HG03175 (cell line): ENCODE results near the gene SEMA3F.

ENCODE experiments used
- ATAC-seq: cut with Tn5 transposase; IDR thresholded peaks from one replicate; pipeline ENCODE4 v1.9.1; 2021; ENCODE audit warnings: mild to moderate bottlenecking, moderate library complexity; ENCODE audit not compliant: unreplicated experiment

SEMA3F gene

DNA sequence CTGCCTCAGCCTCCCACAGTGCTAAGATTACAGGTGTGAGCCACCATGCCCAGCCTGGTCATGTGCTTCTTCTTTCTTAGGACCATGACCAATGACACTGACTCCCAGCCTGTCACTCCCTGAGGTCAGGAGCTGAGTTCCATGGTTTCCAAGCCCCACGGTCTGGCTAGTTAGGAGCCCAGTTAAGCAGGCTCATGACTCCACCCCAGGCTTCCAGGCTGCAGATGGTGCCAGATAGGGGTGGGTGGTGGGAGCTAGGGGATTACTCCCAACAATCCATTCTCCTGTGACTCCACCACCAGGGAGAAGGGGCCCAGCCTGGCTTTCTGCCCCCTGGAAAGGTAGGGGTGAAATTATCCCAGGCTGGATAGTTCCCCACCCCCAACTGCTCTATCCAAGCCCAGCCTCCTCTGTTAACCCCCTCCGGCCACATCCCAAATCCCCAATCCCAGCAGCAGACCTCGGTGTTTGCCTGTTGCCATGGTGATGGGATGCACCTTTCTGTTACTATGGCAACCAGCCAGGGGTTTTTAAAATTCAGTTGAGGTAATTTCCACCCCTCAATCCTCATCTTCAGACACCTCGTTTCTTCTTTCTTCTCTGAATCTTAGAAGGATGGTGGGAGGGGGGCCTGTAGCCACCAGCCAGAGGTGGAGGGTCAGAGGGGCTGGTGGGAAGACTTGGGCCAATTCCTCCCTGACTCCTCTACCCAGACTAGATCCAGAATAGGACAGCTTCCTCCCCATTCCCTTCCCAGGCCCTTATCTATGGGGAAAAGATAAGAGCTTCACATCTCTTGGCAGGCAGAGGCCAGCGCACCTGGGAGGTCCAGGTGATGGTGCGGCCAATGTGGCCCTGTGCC lies 22.5 kb upstream of the SEMA3F start:
- no peak for ATAC-seq

GRCh38 chr3:50133283-50133615 lies 21.9 kb upstream of the SEMA3F start:
- no peak for ATAC-seq

- ATAC-seq: no peak
These were observed 20.8 kb upstream of the SEMA3F start for GRCh38 chr3:50134367-50134766.

DNA sequence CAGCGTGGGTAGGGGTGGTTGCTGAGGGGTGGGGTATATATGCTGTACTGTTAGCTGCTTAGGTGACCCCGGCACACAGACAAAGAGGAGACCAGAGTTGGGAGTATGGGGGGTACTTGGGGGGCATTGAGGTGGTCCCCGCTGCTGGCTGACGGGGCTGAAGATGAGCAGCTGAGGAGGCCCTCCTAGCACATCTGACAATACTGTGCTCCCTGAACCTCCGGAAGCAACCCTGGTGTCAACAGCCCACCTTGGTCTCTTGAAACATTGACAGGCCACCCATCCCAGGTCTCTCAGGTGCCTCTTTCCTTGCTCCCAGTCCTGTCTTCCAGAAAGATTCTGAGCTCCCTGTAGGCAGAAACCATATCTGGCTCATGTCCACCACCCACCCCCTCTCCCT lies 19.2 kb upstream of the SEMA3F start:
- ATAC-seq: no peak

GRCh38 chr3:50136714-50137405 lies 18.3 kb upstream of the SEMA3F start:
- no peak for ATAC-seq

DNA sequence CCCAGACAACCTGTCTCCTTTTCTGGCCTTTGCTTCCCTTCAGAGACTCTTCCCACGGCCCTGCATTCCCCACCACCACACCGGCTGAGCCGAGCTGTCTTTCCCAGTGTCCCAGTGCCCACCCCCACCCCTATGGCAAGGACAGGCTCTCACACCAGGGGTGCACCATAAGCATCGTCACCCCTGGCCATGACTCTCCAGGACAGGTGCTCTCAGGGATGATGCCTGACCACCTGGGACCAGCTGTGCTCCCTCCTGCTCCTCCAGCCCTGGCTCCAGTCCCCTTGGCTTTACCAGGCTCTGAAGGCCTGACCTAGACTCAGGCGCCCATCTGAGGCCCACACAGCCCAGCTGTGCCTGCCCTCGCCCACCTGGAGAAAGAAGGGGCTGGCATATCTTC lies 17.6 kb upstream of the SEMA3F start:
- no peak for ATAC-seq

DNA sequence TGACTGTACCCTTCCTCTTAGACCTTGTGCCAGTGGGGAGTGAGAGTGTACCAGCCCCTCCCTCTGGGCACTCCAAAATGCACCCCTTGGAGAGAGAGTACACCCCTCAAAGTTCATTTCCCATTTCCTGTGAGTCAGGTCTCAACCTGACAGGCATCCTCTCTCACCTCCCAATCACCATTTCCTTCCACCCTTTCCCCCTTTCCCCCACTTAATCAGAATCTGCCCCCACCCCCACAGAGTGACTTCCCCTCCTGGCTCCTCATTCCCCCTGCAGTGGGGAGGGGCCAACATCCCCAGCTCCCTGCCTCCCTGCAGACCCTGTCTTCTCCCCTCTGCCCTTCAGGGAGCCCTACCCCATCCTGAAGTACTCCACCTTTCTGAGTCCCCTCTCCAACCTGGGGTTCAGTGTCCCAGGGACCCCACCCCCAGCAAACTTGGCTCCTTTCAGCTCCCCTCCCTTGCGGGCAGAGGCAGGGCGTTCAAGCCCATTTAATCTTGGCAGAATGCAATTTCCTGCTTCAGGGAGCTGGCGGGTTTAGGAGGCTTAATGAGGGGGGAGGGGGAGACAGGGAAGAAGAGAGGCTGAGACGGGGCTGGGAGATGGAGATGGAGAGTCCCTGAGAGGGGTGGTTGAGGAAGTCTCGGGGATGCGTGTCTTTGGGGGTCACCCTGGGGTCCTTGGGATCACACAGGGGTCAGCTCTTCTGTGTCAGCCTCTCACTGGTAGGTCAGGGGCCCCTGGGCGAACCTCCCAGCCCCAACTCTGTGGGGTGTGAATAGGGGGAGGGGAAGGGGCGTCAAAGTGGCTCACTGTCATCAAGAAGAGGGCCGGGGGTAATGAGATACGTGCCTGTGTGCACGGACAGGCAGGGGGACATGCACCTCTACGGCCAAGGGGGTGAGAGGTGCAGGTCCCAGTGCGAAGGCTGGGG lies 16.6 kb upstream of the SEMA3F start:
- no peak for ATAC-seq

GRCh38 chr3:50139308-50139707 lies 15.8 kb upstream of the SEMA3F start:
- ATAC-seq: no peak

DNA sequence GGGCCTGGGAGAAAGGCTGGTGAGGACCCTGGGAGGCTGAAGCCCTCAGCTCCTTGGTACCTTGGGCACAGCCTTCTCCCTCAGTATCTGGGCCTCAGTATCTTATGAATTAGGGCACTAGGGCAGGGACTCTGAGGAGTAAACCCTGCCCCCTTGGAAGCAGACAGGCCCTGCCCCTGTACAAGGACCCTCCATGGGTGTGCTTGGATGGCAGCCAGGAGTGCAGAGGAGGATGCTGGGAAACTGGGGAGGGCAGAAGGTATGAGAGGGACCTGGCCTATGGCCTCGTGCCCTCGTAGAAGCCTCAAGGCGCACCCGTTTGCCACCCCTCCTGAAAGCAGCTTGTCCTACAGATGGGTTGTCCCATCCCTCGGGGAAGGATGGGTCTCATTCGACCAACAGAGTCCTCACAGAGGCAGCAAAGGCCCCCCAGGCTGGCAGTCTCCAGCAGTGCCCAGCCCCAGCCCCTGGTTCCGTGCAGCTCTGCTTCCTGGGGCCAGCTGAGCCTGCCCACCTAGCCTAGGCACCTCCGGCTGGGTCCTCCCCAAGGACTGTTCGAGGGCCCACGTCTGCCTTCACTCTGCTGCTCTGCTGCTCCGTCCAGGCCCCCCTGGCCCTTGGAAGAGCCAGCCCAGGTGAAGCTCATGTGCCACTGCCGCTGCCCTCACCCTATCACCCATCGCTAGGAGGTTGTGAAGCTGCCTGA lies 15.3 kb upstream of the SEMA3F start:
- no peak for ATAC-seq

DNA sequence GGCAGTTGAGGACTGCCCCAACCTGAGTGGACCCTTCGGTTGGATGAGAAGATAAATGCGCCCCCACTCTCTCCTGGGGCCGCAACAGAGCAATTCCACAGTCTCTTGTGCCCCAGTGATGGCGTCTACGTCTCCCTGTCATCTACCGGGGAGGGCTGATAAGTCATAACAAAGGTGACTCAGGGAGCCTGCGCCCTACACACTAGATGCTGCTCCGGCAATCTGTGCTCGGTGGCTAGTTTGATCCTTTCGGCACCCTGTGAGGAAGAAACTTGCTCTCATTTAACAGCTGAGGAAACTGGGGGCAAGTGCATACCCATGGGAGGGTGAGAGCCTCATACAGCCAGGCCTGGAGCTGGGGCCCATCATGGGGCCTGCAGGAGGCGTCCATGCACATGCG lies 14.1 kb upstream of the SEMA3F start:
- no peak for ATAC-seq

- ATAC-seq: no peak
These were observed 8.7 kb upstream of the SEMA3F start for GRCh38 chr3:50146316-50146901.

DNA sequence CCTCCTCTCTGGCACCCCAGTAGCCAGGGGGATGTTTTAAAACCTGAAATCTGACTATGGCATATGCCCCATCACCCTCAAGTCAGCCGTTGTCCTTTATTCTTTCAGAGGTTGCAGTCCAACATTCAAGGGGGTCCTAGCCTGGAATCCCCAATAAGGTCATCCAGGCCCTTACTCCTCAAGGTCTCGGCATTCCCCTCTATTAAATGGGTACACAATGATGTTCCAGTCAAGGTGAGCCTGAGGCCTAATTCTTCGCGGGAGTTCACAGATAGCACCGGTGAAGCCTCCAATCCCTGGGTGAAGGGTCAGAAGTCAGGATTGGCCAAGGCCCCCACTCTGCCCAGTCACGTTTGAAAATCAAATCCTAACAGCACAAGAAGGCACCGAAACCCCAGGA lies 8.1 kb upstream of the SEMA3F start:
- no peak for ATAC-seq

- no peak for ATAC-seq
These were observed 7.7 kb upstream of the SEMA3F start for GRCh38 chr3:50147447-50147846.

DNA sequence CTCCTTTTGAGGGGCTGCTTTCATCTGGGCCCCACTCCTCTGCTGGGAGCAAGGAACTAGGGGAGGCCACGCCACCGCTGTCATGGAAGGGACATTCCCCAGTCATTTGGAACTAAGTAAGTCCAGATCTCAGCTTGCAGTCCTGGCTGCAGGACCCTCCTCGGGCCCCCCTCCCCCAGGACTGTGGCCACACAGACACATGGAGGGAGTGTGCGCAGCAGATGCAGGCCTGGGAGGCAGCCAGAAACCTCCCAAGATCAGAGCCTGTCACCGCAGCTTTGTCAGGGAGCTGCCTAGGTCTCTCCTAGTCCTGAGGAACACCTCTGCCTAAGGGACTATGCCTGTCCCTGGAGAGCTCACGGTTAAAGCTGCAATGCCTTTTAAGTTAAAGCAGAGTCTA lies 7.3 kb upstream of the SEMA3F start:
- no peak for ATAC-seq

GRCh38 chr3:50150404-50150750 lies 4.7 kb upstream of the SEMA3F start:
- no peak for ATAC-seq

- no peak for ATAC-seq
These were observed 4.0 kb upstream of the SEMA3F start for GRCh38 chr3:50150863-50151686.

- no peak for ATAC-seq
These were observed 3.4 kb upstream of the SEMA3F start for GRCh38 chr3:50151728-50152127.

- ATAC-seq: no peak
These were observed 1.2 kb upstream of the SEMA3F start for GRCh38 chr3:50153782-50154475.

DNA sequence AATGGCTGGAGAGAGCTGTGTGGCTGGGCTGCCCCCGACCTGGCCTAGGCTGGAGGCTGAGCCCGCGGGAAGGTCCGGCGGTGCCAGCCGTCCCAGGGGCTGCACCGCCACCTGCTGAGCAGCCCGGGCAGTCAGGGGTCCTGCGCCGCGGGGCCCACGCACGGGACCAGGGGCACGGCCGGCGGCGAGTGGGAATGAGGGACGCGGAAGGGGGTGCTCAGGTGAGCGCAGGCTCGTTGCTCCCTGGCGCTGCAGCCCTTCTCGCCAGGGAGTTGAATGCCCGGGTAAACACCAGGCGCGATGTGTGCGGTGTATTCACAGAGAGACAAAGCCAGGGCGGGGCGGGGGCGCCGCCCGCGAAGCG lies 666 bp upstream of the SEMA3F start:
- peak; percentile 12 for ATAC-seq
